Peyer's patch (tissue), 4 donors: ENCODE measurements around the gene STPG3.

Experiments
- CTCF ChIP-seq, 6 experiments: fragments of 450-650 bp in 4 of 6; fragments of 200-600 bp in 2 of 6; sonication (generic) in 1 of 6; IDR thresholded peaks; one replicate each; pipeline ENCODE4 v1.5.1; 2017 to 2019; ENCODE audit warnings: antibody characterized with exemption in 6 of 6, mild to moderate bottlenecking in 3 of 6, moderate library complexity in 1 of 6
- POLR2A ChIP-seq, 2 donors: fragments of 450-650 bp; IDR thresholded peaks; one replicate each; pipeline ENCODE4 v1.5.1; 2017; ENCODE audit warnings: antibody characterized with exemption in 2 of 2, mild to moderate bottlenecking in 2 of 2, moderate library complexity in 2 of 2

GRCh38 chr9:137295849-137296669, 45.0 kb downstream of the STPG3 start:
- no peak for TF ChIP-seq CTCF (IDR thresholded peaks at IDR 0.05)
- no peak for TF ChIP-seq POLR2A (IDR thresholded peaks at IDR 0.05)
